D721Med (cell line): Measurements from ENCODE around the gene C21orf58.

Source experiments
- DNase-seq: peaks from one replicate; pipeline ENCODE4 v3.0.0; 2011; ENCODE audit warnings: low spot score; ENCODE audit not compliant: insufficient read length
- FAIRE-seq: peaks from 2 replicates; lab custom pipeline; 2011; peaks lifted over from hg19 to GRCh38; lab: Jason Lieb, UNC
- CTCF ChIP-seq: IDR thresholded peaks from 2 replicates; pipeline ENCODE4 v1.5.1; 2012; ENCODE audit warnings: mild to moderate bottlenecking, control low read depth; ENCODE audit not compliant: insufficient read depth; ENCODE audit errors: missing control alignments

C21orf58 gene

GRCh38 chr21:46304955-46305354 lies 18.7 kb downstream of the C21orf58 start:
- TF ChIP-seq CTCF = no peak
- FAIRE-seq = no peak
- DNase-seq = no peak

GRCh38 chr21:46304437-46304836 lies 19.2 kb downstream of the C21orf58 start:
- no peak for DNase-seq
- FAIRE-seq = no peak

GRCh38 chr21:46301759-46302158 lies 21.9 kb downstream of the C21orf58 start:
- DNase-seq = no peak
- FAIRE-seq = no peak
- no peak for TF ChIP-seq CTCF

More at GRCh38 chr21:46304437-46304836, 19.2 kb downstream of the C21orf58 start:
- TF ChIP-seq CTCF = no peak

GRCh38 chr21:46299167-46299566 lies 24.5 kb downstream of the C21orf58 start:
- no peak for TF ChIP-seq CTCF
- FAIRE-seq = no peak
- DNase-seq = no peak

GRCh38 chr21:46297338-46298271 lies 26.1 kb downstream of the C21orf58 start:
- DNase-seq = no peak
- FAIRE-seq = no peak
- TF ChIP-seq CTCF = no peak

- FAIRE-seq = no peak
- TF ChIP-seq CTCF = no peak
- no peak for DNase-seq
Measured at GRCh38 chr21:46295996-46296752, 27.5 kb downstream of the C21orf58 start.
